GM10248 (cell line): ENCODE results near the gene PAGR1.

Experiments
- CTCF ChIA-PET: fragments of 300-600 bp; sonication (Branson Sonifier 250); formaldehyde crosslinking; extraction: SDS; loops from one replicate; lab custom pipeline; 2021; ENCODE audit warnings: antibody characterized with exemption; lab: Yijun Ruan, JAX
- POLR2A ChIA-PET: fragments of 350-650 bp; sonication (Branson Sonifier 250); formaldehyde crosslinking; extraction: SDS; loops from one replicate; lab custom pipeline; 2020; ENCODE audit warnings: antibody characterized with exemption; lab: Yijun Ruan, JAX
- DNase-seq: peaks from one replicate; pipeline ENCODE4 v3.0.0; 2012; ENCODE audit errors: extremely low spot score
- CTCF ChIP-seq: IDR thresholded peaks from 2 replicates; pipeline ENCODE4 v1.5.1; 2012; ENCODE audit warnings: mild to moderate bottlenecking, low read depth; ENCODE audit errors: extremely low read depth, missing control alignments, control extremely low read depth

Gene PAGR1

GRCh38 chr16:29857133-29857760 is 41.3 kb downstream of the PAGR1 start:
- no peak for TF ChIP-seq CTCF
- no peak for DNase-seq
- ChIA-PET CTCF (interaction anchor here (3.4 kb wide), 1 partner anchor 9 kb away, joined by 40 read pairs; no protein-coding TSS in a partner anchor), POLR2A (interaction anchor here (1.2 kb wide), 1 partner anchor 10 kb away, joined by 5 read pairs; no protein-coding TSS in a partner anchor)

DNA sequence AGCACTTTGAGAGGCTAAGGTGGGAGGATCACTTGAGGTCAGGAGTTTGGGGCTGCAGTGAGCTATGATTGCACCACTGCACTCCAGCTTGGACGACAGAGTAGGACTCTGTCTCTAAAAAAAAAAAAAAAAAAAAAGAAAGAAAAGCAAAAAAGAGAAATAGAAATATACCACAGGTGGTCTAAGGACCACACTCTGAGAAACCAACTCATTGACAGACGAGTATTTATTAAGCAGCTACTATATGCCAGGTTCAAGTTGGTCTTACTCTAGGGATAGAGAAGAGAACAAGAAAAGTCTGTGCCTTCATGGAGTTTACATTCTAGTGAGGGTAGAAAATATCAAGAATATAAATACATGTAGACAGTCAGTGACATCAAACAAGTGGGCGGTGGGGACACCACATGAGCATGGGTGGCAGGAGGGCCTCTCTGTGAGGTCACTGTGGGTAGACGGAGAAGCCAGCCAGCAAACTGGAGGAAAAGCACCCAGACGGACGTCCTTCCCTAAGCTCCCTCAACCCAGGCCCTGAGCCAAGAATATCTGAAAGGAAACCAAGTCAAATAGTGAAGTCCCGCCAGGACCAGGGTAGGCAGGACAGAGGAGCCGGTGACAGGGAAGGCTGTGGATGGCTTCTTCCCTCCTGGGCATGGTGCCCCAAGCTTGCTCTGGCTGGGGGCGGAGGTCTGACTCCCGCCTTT is 42.3 kb downstream of the PAGR1 start:
- ChIA-PET POLR2A (interaction anchor here (0.7 kb wide), 1 partner anchor 12 kb away, joined by 6 read pairs; no protein-coding TSS in a partner anchor), CTCF (interaction anchor here (3.4 kb wide), 1 partner anchor 10 kb away, joined by 40 read pairs; no protein-coding TSS in a partner anchor)
- no peak for TF ChIP-seq CTCF
- no peak for DNase-seq

DNA sequence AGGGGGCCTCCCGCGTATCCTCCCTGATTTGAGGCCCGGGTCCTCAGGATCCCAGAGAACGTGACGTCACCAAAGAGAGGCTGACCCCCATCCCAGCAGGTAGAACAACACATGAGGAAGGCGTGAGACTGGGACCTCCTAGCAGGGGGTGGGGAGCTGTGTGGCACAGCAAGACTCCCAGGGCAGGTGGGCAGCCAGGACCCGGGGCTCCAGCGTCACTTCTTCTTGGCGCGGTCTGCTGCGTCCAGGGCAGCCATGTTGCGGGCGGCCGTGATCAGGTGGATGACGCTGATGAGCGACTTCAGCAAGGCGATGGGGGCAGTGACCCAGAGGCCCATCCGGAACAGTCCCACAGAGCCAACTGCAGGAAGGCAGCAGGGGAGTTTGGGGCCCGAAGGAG is 43.0 kb downstream of the PAGR1 start:
- CTCF ChIA-PET = interaction anchor here (3.4 kb wide), 1 partner anchor 11 kb away, joined by 40 read pairs; no protein-coding TSS in a partner anchor
- no peak for DNase-seq
- POLR2A ChIA-PET = no interaction called here
- no peak for TF ChIP-seq CTCF

DNA sequence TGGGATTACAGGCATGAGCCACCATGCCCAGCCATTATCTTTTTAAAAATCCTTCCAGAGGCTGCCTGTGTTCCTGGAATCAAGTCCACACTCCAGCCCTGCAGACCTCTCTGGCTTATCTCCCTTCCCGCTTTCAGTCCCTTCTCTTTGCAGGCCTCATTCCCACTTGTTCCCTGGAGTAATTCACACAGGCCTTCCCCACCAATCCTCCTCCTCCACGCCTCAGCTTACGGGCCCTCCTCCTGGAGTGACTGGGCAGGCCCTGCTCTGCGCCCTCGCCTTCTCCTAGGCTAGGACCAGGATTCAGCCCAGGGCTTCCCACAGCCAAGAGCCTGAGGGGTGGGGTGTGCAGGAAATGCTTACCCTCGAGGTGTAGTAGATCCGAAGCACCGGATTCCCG is 44.3 kb downstream of the PAGR1 start:
- POLR2A ChIA-PET = no interaction called here
- TF ChIP-seq CTCF = no peak
- no peak for DNase-seq
- CTCF ChIA-PET = interaction anchor here (1.4 to 4.0 kb wide), 2 partner anchors 11 to 15 kb away, joined by 4 to 26 read pairs; no protein-coding TSS in a partner anchor

- TF ChIP-seq CTCF = peak; percentile 15
- DNase-seq = no peak
- POLR2A ChIA-PET = no interaction called here
- CTCF ChIA-PET = interaction anchor here (1.0 to 4.0 kb wide), 3 partner anchors 9 to 37 kb away, joined by 3 to 26 read pairs (median 6); partner anchors contain the start of gene SEZ6L2
Measured at GRCh38 chr16:29862383-29862883, 46.5 kb downstream of the PAGR1 start.
